Activated CD4-positive, alpha-beta T cell treated with anti-CD3 and anti-CD28 coated beads, Interleukin-2, amount 10 ng/mL, durations not matched to agents 24 days and 14 days (primary cell): ENCODE data around the gene PPFIA4. TPM values are rescaled to one million over a fixed set of nuclear protein-coding genes. Genes with fewer than 3 reads are reported as not detected.

Experiments used
- DNase-seq: peaks from one replicate; pipeline ENCODE4 v3.0.0; 2022
- H3K27ac Mint-ChIP-seq: one replicate; pipeline ENCODE4 v1.8.0; 2022; ENCODE audit warnings: mild to moderate bottlenecking, mixed read lengths
- H3K27me3 Mint-ChIP-seq: one replicate; pipeline ENCODE4 v1.8.0; 2022; ENCODE audit warnings: mixed read lengths
- H3K36me3 Mint-ChIP-seq: one replicate; pipeline ENCODE4 v1.8.0; 2022; ENCODE audit warnings: low read depth, mild to moderate bottlenecking, mixed read lengths
- H3K4me1 Mint-ChIP-seq: one replicate; pipeline ENCODE4 v1.8.0; 2021; ENCODE audit warnings: mixed read lengths
- H3K4me3 Mint-ChIP-seq: one replicate; pipeline ENCODE4 v1.8.0; 2022; ENCODE audit warnings: mild to moderate bottlenecking, moderate library complexity, mixed read lengths
- H3K9me3 Mint-ChIP-seq: one replicate; pipeline ENCODE4 v1.8.0; 2021; ENCODE audit warnings: mixed read lengths
- intact Hi-C: fragments of 100-400 bp; cut with micrococcal nuclease; formaldehyde crosslinking; loops from one replicate; pipeline ENCODE4 v1.15.1; 2023
- total RNA-seq: library from RNA; stranded (reverse); gene quantifications from 2 replicates; pipeline ENCODE4 v1.2.3, GENCODE V29; 2022

The PPFIA4 gene
- total RNA-seq, 1 donor from 2014 or later: 35.1 TPM

DNA sequence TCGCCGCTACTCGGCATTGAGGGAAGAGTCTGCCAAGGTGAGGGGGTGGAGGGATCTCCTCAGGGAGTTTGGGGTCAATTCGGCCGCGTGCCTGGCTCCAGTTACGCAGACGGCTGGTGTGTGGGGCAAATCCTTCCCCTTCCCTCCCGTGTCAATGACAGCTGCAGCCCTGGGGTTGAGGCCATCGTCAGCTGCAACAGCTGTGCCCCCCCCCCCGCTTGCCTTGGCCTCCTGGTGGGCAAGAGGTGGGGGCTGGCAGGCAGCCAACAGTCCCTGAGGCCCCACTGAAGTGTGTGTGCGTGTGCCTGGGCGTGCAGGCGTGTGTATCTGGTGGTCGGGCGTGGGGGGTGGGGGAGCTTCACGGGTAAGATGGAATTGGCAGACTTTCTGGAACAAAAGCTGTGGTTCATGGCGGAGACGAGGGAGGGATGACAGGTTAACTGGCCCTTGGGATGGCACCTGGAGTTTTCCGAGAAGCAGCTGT is 25.6 kb downstream of the PPFIA4 start:
- H3K27me3 Mint-ChIP-seq: no peaks in the 10 kb centered on the region
- peaks cover 5% of the 10 kb centered on the region for H3K4me1 Mint-ChIP-seq
- H3K36me3 Mint-ChIP-seq: peaks cover 16% of the 10 kb centered on the region
- no peak overlapping the region for H3K4me3 Mint-ChIP-seq
- H3K27ac Mint-ChIP-seq: no peak overlapping the region
- intact Hi-C loops: no loop called here
- no peak for DNase-seq
- no peaks in the 10 kb centered on the region for H3K9me3 Mint-ChIP-seq

- H3K4me1 Mint-ChIP-seq: no peaks in the 10 kb centered on the region
- H3K27me3 Mint-ChIP-seq: no peaks in the 10 kb centered on the region
- no peak overlapping the region for H3K4me3 Mint-ChIP-seq
- intact Hi-C loops: no loop called here
- H3K27ac Mint-ChIP-seq: no peak overlapping the region
- H3K36me3 Mint-ChIP-seq: peaks cover 21% of the 10 kb centered on the region
- DNase-seq: no peak
- no peaks in the 10 kb centered on the region for H3K9me3 Mint-ChIP-seq
These were observed 26.3 kb downstream of the PPFIA4 start for GRCh38 chr1:203052601-203053000.

- Mint-ChIP-seq H3K4me1 (no peaks in the 10 kb centered on the region), H3K36me3 (peaks cover 19% of the 10 kb centered on the region), H3K27ac (no peak overlapping the region), H3K4me3 (no peak overlapping the region), H3K9me3 (no peaks in the 10 kb centered on the region), H3K27me3 (no peaks in the 10 kb centered on the region)
- intact Hi-C loops: no loop called here
- DNase-seq: no peak
These were observed 27.9 kb downstream of the PPFIA4 start for GRCh38 chr1:203054184-203054583.

GRCh38 chr1:203054642-203055041 is 28.4 kb downstream of the PPFIA4 start:
- intact Hi-C loops: no loop called here
- DNase-seq: no peak
- no peaks in the 10 kb centered on the region for H3K9me3 Mint-ChIP-seq
- no peaks in the 10 kb centered on the region for H3K4me1 Mint-ChIP-seq
- no peaks in the 10 kb centered on the region for H3K27me3 Mint-ChIP-seq
- H3K36me3 Mint-ChIP-seq: peaks cover 19% of the 10 kb centered on the region
- no peak overlapping the region for H3K27ac Mint-ChIP-seq
- no peak overlapping the region for H3K4me3 Mint-ChIP-seq

- peaks cover 24% of the 10 kb centered on the region for H3K36me3 Mint-ChIP-seq
- intact Hi-C loops: no loop called here
- DNase-seq: no peak
- no peaks in the 10 kb centered on the region for H3K9me3 Mint-ChIP-seq
- H3K4me1 Mint-ChIP-seq: no peaks in the 10 kb centered on the region
- H3K27me3 Mint-ChIP-seq: no peaks in the 10 kb centered on the region
- H3K4me3 Mint-ChIP-seq: no peak overlapping the region
- no peak overlapping the region for H3K27ac Mint-ChIP-seq
These were observed 29.0 kb downstream of the PPFIA4 start for GRCh38 chr1:203055161-203055799.

GRCh38 chr1:203056012-203056411 is 29.7 kb downstream of the PPFIA4 start:
- H3K36me3 Mint-ChIP-seq: peaks cover 27% of the 10 kb centered on the region
- H3K27ac Mint-ChIP-seq: no peak overlapping the region
- H3K4me3 Mint-ChIP-seq: no peak overlapping the region
- H3K27me3 Mint-ChIP-seq: no peaks in the 10 kb centered on the region
- intact Hi-C loops: no loop called here
- no peak for DNase-seq
- no peaks in the 10 kb centered on the region for H3K9me3 Mint-ChIP-seq
- H3K4me1 Mint-ChIP-seq: no peaks in the 10 kb centered on the region

GRCh38 chr1:203056516-203056915 is 30.2 kb downstream of the PPFIA4 start:
- Mint-ChIP-seq H3K27ac (no peak overlapping the region), H3K9me3 (no peaks in the 10 kb centered on the region), H3K27me3 (no peaks in the 10 kb centered on the region), H3K36me3 (peaks cover 26% of the 10 kb centered on the region), H3K4me1 (no peaks in the 10 kb centered on the region), H3K4me3 (no peak overlapping the region)
- no peak for DNase-seq
- intact Hi-C loops: no loop called here

GRCh38 chr1:203057911-203058675 is 31.8 kb downstream of the PPFIA4 start:
- no peaks in the 10 kb centered on the region for H3K4me1 Mint-ChIP-seq
- intact Hi-C loops: no loop called here
- peaks cover 26% of the 10 kb centered on the region for H3K36me3 Mint-ChIP-seq
- DNase-seq: no peak
- H3K4me3 Mint-ChIP-seq: no peak overlapping the region
- H3K27ac Mint-ChIP-seq: no peak overlapping the region
- no peaks in the 10 kb centered on the region for H3K9me3 Mint-ChIP-seq
- no peaks in the 10 kb centered on the region for H3K27me3 Mint-ChIP-seq

DNA sequence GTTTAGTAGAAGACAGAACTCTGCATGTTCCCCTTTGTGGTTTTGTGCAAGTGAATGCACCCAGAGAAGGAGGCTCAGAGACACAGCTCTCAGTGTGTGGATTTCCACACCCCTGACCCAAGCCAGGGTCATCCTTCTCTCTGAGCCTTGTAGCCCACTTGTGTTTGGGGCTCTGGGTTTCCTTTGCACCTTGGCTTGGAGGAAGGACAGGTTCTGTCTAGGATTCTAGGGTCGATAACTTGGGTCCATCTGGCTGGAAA is 32.3 kb downstream of the PPFIA4 start:
- Mint-ChIP-seq H3K4me3 (no peak overlapping the region), H3K27me3 (no peaks in the 10 kb centered on the region)
- intact Hi-C loops: no loop called here

GRCh38 chr1:203059485-203059884 is 33.2 kb downstream of the PPFIA4 start:
- H3K9me3 Mint-ChIP-seq: no peaks in the 10 kb centered on the region
- peaks cover 29% of the 10 kb centered on the region for H3K36me3 Mint-ChIP-seq
- H3K4me3 Mint-ChIP-seq: no peak overlapping the region
- no peak for DNase-seq
- intact Hi-C loops: no loop called here
- peaks cover 2% of the 10 kb centered on the region for H3K4me1 Mint-ChIP-seq
- H3K27ac Mint-ChIP-seq: no peak overlapping the region
- no peaks in the 10 kb centered on the region for H3K27me3 Mint-ChIP-seq

More for the DNA sequence above, 32.3 kb downstream of the PPFIA4 start:
- Mint-ChIP-seq H3K4me1 (peaks cover 2% of the 10 kb centered on the region), H3K36me3 (peaks cover 26% of the 10 kb centered on the region), H3K27ac (no peak overlapping the region), H3K9me3 (no peaks in the 10 kb centered on the region)
- DNase-seq: no peak

- H3K36me3 Mint-ChIP-seq: peaks cover 27% of the 10 kb centered on the region
- peaks cover 2% of the 10 kb centered on the region for H3K4me1 Mint-ChIP-seq
- DNase-seq: no peak
- H3K4me3 Mint-ChIP-seq: no peak overlapping the region
- intact Hi-C loops: no loop called here
- H3K27ac Mint-ChIP-seq: no peak overlapping the region
- H3K9me3 Mint-ChIP-seq: no peaks in the 10 kb centered on the region
- no peaks in the 10 kb centered on the region for H3K27me3 Mint-ChIP-seq
These were observed 33.8 kb downstream of the PPFIA4 start for GRCh38 chr1:203060115-203060514.

DNA sequence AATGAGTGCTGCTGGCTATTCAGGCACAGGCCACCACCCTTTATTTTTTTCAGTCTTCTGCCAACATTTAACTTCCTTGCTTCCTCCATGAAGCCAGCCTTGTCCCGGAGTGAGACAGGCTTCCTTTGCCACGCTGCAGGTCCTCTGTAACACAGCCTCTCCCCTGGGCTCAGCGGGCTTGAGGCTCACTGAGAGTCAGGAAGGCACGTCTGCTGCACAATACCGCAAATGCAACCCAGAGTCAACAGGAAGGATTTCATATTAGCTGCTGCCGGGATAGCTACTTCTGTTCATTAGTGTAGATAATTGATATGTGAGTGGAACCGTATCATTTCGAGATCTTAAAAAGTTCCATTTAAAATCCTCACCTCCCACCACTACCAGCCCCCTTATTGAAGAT is 37.0 kb downstream of the PPFIA4 start:
- Mint-ChIP-seq H3K36me3 (peaks cover 23% of the 10 kb centered on the region), H3K4me3 (no peak overlapping the region), H3K4me1 (peaks cover 2% of the 10 kb centered on the region), H3K27ac (no peak overlapping the region), H3K9me3 (no peaks in the 10 kb centered on the region), H3K27me3 (no peaks in the 10 kb centered on the region)
- DNase-seq: no peak
- intact Hi-C loops: no loop called here

GRCh38 chr1:203065191-203065590 is 38.9 kb downstream of the PPFIA4 start:
- intact Hi-C loops: no loop called here
- H3K27ac Mint-ChIP-seq: no peak overlapping the region

DNA sequence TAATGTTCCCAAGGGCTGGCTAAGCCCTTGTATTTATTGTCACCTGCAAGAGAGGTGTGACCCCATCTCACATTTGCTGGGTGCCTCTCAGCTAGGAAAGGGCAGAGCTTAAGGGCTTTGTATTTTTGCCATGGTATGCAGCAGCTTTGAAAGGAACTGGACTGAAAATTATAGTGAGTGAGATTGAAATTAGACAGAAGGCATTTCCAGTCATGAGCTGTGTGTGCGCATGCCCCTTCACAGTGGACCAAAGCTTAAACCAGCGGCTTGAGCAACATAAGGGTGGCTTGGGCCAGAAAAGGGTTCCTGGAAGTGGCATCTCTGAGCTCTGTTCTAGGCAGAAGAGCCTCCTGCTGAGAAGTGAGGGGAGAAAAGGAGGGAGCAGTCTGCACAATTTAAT is 39.7 kb downstream of the PPFIA4 start:
- no peaks in the 10 kb centered on the region for H3K27me3 Mint-ChIP-seq
- intact Hi-C loops: no loop called here
- H3K4me3 Mint-ChIP-seq: no peak overlapping the region
- no peak for DNase-seq
- H3K4me1 Mint-ChIP-seq: peaks cover 2% of the 10 kb centered on the region
- no peaks in the 10 kb centered on the region for H3K9me3 Mint-ChIP-seq
- H3K36me3 Mint-ChIP-seq: peaks cover 26% of the 10 kb centered on the region
- no peak overlapping the region for H3K27ac Mint-ChIP-seq

More at GRCh38 chr1:203065191-203065590, 38.9 kb downstream of the PPFIA4 start:
- H3K9me3 Mint-ChIP-seq: no peaks in the 10 kb centered on the region
- H3K27me3 Mint-ChIP-seq: no peaks in the 10 kb centered on the region
- no peak overlapping the region for H3K4me3 Mint-ChIP-seq
- peaks cover 2% of the 10 kb centered on the region for H3K4me1 Mint-ChIP-seq
- peaks cover 27% of the 10 kb centered on the region for H3K36me3 Mint-ChIP-seq
- DNase-seq: no peak

DNA sequence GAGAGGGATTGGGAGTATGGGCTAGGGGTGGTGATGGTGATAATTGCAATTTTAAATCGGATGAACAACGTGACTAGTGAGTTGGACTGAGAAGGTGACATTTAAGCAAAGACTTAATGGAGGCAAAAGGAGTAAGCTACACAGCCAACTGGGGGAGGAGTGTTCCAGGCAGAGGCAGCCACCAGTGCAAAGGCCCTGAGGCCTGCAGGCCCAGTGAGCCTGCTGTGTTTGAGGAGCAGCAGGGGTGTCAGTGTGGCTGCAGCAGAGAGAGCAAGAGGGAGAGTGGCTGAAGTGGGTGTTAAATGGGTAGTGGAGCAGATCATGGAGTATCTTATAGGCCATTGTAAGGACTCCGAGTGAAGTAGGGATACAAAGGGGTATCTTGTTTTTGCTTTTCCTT is 40.7 kb downstream of the PPFIA4 start:
- H3K4me3 Mint-ChIP-seq: no peak overlapping the region
- H3K27me3 Mint-ChIP-seq: no peaks in the 10 kb centered on the region
- no peak for DNase-seq
- H3K9me3 Mint-ChIP-seq: no peaks in the 10 kb centered on the region
- no peak overlapping the region for H3K27ac Mint-ChIP-seq
- H3K4me1 Mint-ChIP-seq: peaks cover 2% of the 10 kb centered on the region
- H3K36me3 Mint-ChIP-seq: peaks cover 25% of the 10 kb centered on the region
- intact Hi-C loops: no loop called here
